DND-41 (cell line): ENCODE data around the gene KPNA1.

Experiments used
- ATAC-seq: fragments of 200-7000 bp; cut with Tn5 transposase; 3 replicates; pipeline ENCODE4 v1.9.1; 2021; ENCODE audit warnings: low read depth; ENCODE audit not compliant: insufficient read depth
- DNase-seq: peaks from one replicate; pipeline ENCODE4 v3.0.0-alpha.2; 2020
- H2AFZ ChIP-seq: 2 replicates; pipeline ENCODE4 v1.6.0; 2012; ENCODE audit warnings: low read depth, low read length
- H3K27ac ChIP-seq: 2 replicates; pipeline ENCODE4 v1.5.1; 2012; ENCODE audit warnings: low read length, inconsistent platforms
- H3K27me3 ChIP-seq: fragments of 200-600 bp; sonication (generic); 2 replicates; pipeline ENCODE4 v1.6.0; 2012; ENCODE audit warnings: low read length, mild to moderate bottlenecking, inconsistent platforms; ENCODE audit not compliant: insufficient read depth, poor library complexity
- H3K36me3 ChIP-seq: 2 replicates; pipeline ENCODE4 v1.5.1; 2012; ENCODE audit warnings: low read length, inconsistent platforms; ENCODE audit not compliant: insufficient read depth
- H3K4me1 ChIP-seq: 2 replicates; pipeline ENCODE4 v1.5.1; 2012; ENCODE audit warnings: mild to moderate bottlenecking, low read length; ENCODE audit not compliant: insufficient read depth
- H3K4me2 ChIP-seq: 2 replicates; pipeline ENCODE4 v1.6.0; 2012; ENCODE audit warnings: mild to moderate bottlenecking, moderate library complexity, low read length, inconsistent platforms; ENCODE audit not compliant: insufficient read depth
- H3K4me3 ChIP-seq, 2 experiments: fragments of 200-600 bp in 1 of 2; shearing (Covaris generic) in 1 of 2; 2 replicates each; pipeline ENCODE4 v1.5.1; 2012 to 2016; ENCODE audit warnings: inconsistent platforms in 2 of 2, low read length in 2 of 2, mild to moderate bottlenecking in 2 of 2, low read depth in 1 of 2, moderate library complexity in 1 of 2
- H3K79me2 ChIP-seq: 2 replicates; pipeline ENCODE4 v1.6.0; 2012; ENCODE audit warnings: low read length, inconsistent platforms; ENCODE audit not compliant: insufficient read depth
- H3K9ac ChIP-seq: 2 replicates; pipeline ENCODE4 v1.6.0; 2012; ENCODE audit warnings: low read depth, mild to moderate bottlenecking, inconsistent platforms, low read length, moderate library complexity
- H3K9me3 ChIP-seq: 2 replicates; pipeline ENCODE4 v1.5.1; 2012; ENCODE audit warnings: low read length, moderate library complexity, mild to moderate bottlenecking, inconsistent platforms; ENCODE audit not compliant: insufficient read depth, severe bottlenecking
- H4K20me1 ChIP-seq: 2 replicates; pipeline ENCODE4 v1.6.0; 2012; ENCODE audit warnings: low read length; ENCODE audit not compliant: insufficient read depth
- EZH2 ChIP-seq: IDR thresholded peaks from 3 replicates; pipeline ENCODE4 v1.6.1; 2012; ENCODE audit warnings: borderline replicate concordance, low read depth, mild to moderate bottlenecking, moderate library complexity, low read length, inconsistent platforms; ENCODE audit not compliant: severe bottlenecking
- TF ChIP-seq, protein P1 (sequence below): IDR thresholded peaks from 2 replicates; pipeline ENCODE4 v1.5.1; 2012; ENCODE audit warnings: borderline replicate concordance, low read length, moderate library complexity, mild to moderate bottlenecking; ENCODE audit not compliant: poor library complexity, severe bottlenecking; ENCODE audit errors: extremely low read depth

KPNA1 gene

DNA sequence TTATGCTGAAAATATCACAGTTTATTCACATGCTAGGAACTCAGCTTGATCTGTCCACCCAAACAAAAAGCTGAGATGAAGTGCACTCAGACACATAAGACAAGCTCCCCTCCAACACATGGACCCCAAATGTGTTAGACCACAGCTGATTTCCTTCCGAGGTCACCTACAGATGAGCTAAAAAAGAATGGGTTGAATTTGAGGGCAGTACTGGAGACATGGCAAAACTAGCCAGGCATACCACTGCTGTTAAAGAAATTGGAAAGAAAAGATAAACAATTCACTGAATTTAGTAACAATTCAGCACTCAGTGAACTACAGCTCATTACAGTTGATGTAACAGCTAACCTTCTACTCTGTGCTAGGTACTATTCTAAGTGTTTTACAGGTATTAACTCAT, 33.9 kb upstream of the KPNA1 start:
- Histone ChIP-seq H3K4me2 (no peak overlapping the region), H2AFZ (no peak overlapping the region), H3K36me3 (peaks cover 79% of the 10 kb centered on the region; the same call in 1 of the 2 replicates), H3K9me3 (no peaks in the 10 kb centered on the region), H3K79me2 (no peaks in the 10 kb centered on the region), H4K20me1 (no peaks in the 10 kb centered on the region), H3K9ac (no peak overlapping the region), H3K4me3 (no peak overlapping the region), H3K27me3 (no peaks in the 10 kb centered on the region), H3K27ac (no peak overlapping the region), H3K4me1 (no peaks in the 10 kb centered on the region)
- ATAC-seq, result no peak
- TF ChIP-seq, protein P1, sequence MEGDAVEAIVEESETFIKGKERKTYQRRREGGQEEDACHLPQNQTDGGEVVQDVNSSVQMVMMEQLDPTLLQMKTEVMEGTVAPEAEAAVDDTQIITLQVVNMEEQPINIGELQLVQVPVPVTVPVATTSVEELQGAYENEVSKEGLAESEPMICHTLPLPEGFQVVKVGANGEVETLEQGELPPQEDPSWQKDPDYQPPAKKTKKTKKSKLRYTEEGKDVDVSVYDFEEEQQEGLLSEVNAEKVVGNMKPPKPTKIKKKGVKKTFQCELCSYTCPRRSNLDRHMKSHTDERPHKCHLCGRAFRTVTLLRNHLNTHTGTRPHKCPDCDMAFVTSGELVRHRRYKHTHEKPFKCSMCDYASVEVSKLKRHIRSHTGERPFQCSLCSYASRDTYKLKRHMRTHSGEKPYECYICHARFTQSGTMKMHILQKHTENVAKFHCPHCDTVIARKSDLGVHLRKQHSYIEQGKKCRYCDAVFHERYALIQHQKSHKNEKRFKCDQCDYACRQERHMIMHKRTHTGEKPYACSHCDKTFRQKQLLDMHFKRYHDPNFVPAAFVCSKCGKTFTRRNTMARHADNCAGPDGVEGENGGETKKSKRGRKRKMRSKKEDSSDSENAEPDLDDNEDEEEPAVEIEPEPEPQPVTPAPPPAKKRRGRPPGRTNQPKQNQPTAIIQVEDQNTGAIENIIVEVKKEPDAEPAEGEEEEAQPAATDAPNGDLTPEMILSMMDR, result no peak
- no peak for TF ChIP-seq EZH2
- DNase-seq, result no peak

DNA sequence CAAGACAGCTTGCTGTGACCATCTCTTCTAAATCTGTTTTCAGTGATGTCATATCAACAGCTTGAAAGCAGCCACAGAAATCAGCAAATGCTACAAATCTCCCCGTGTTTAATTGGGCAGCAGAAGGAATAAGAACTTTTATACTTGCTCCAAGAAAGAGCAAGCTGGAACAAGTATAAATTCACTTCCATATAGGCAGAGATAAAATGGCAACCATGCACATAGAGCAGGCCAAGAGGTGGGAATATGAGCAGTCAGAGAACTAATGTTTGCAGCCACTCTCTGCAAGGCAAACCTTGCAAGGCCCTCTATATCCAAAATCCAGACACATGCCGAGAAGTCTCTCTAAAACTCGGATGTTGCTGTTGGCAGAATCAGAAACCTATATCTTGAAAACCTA, 33.3 kb upstream of the KPNA1 start:
- ATAC-seq (no peak), DNase-seq (no peak)
- Histone ChIP-seq H3K9me3 (no peaks in the 10 kb centered on the region), H3K36me3 (peaks cover 76% of the 10 kb centered on the region; the same call in 1 of the 2 replicates), H4K20me1 (no peaks in the 10 kb centered on the region), H3K9ac (no peak overlapping the region), H3K4me3 (no peak overlapping the region), H3K27me3 (no peaks in the 10 kb centered on the region), H3K4me1 (no peaks in the 10 kb centered on the region), H3K79me2 (no peaks in the 10 kb centered on the region), H3K27ac (no peak overlapping the region), H2AFZ (no peak overlapping the region), H3K4me2 (no peak overlapping the region)
- TF ChIP-seq, protein P1, result no peak
- TF ChIP-seq EZH2, result no peak

DNA sequence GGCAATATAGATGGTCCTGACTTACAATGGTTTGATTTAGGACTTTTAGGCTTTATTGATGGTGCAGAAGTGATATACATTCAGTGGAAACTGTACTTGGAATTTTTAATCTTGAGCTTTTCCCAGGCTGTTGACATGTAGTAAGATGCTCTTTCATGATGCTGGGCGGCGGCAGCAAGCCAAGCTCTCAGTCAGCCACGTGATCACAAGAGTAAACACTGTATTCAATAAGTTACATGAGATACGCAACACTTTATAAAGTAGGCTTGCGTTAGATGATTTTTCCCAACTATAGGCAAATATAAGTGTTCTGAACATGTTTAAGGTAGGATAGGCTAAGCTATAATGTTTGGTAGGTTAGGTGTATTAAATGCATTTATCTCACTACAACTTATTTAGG, 31.4 kb upstream of the KPNA1 start:
- TF ChIP-seq, protein P1, result no peak
- TF ChIP-seq EZH2, result no peak
- H3K4me2 ChIP-seq, result no peak overlapping the region

DNA sequence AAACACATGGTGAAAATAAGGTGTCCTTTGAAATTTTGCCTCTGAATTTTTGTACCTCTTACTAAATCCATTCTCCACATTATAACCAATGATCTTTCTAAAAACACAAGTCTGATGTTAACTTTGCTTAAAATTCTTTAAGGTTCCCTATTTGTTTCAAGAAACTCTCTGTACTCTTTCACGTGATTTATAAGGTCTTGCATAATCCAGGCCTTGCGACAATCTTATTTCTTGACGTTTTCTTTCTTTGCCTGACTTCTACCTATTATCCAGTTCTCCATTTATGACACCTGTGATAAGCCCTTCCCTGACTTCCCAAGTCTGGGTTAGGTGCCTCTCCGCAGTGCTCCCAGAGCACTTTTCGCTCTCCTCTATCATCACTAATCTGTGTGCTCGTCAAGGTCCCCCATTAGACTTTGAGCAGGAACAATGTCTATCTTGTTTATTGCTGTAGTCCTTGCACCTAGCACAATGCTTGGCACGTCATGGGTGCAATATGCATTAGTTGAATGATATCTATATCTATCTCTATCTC, 24.3 kb upstream of the KPNA1 start:
- no peaks in the 10 kb centered on the region for H3K79me2 ChIP-seq
- no peaks in the 10 kb centered on the region for H3K4me1 ChIP-seq
- no peak for ATAC-seq
- no peak overlapping the region for H3K27ac ChIP-seq
- no peak overlapping the region for H3K9ac ChIP-seq
- H4K20me1 ChIP-seq, result no peaks in the 10 kb centered on the region
- H3K36me3 ChIP-seq, result peaks cover 71% of the 10 kb centered on the region
- no peak for DNase-seq
- no peak overlapping the region for H3K4me2 ChIP-seq
- no peak overlapping the region for H3K4me3 ChIP-seq
- no peak overlapping the region for H2AFZ ChIP-seq
- no peaks in the 10 kb centered on the region for H3K9me3 ChIP-seq
- H3K27me3 ChIP-seq, result no peaks in the 10 kb centered on the region
- TF ChIP-seq, protein P1, result no peak
- no peak for TF ChIP-seq EZH2

More for the DNA sequence above, 31.4 kb upstream of the KPNA1 start:
- H2AFZ ChIP-seq, result no peak overlapping the region
- H3K4me1 ChIP-seq, result no peaks in the 10 kb centered on the region
- no peaks in the 10 kb centered on the region for H3K79me2 ChIP-seq
- H3K9ac ChIP-seq, result no peak overlapping the region
- no peak for DNase-seq
- ATAC-seq, result no peak
- H3K4me3 ChIP-seq, result no peak overlapping the region
- no peaks in the 10 kb centered on the region for H3K27me3 ChIP-seq
- no peaks in the 10 kb centered on the region for H3K9me3 ChIP-seq
- H4K20me1 ChIP-seq, result no peaks in the 10 kb centered on the region
- H3K27ac ChIP-seq, result no peak overlapping the region
- peaks cover 69% of the 10 kb centered on the region; the same call in 1 of the 2 replicates for H3K36me3 ChIP-seq
